Mesenteric fat pad (tissue), 1 donor: ENCODE measurements around the gene FSIP1. TPM values are rescaled to one million over a fixed set of nuclear protein-coding genes. Genes with fewer than 3 reads are reported as not detected.

Experiments
- DNase-seq: peaks from one replicate; pipeline ENCODE4 v3.0.0-alpha.2; 2020; ENCODE audit warnings: low spot score
- total RNA-seq: library from RNA; stranded (reverse); fragmentation: NEBNext Ultra II Directional; extraction: Animal tissue kit (Norgen Biotek cat#: 25700); gene quantifications from one replicate; pipeline ENCODE4 v1.2.1, GENCODE V29; 2021
- donor health status: DM: yes; HTN: yes; CAD: no.

Gene FSIP1
- total RNA-seq, 1 donor from 2014 or later: not detected

- DNase-seq: no peak
These were observed 10.2 kb upstream of the FSIP1 start for GRCh38 chr15:39792844-39793335.

- no peak for DNase-seq
These were observed 9.6 kb upstream of the FSIP1 start for GRCh38 chr15:39792025-39792843.

GRCh38 chr15:39789736-39790135 lies 7.1 kb upstream of the FSIP1 start:
- DNase-seq: no peak

GRCh38 chr15:39788800-39789565 lies 6.3 kb upstream of the FSIP1 start:
- DNase-seq: no peak

- DNase-seq: no peak
These were observed 5.5 kb upstream of the FSIP1 start for GRCh38 chr15:39788108-39788507.

- no peak for DNase-seq
These were observed 4.8 kb upstream of the FSIP1 start for GRCh38 chr15:39787479-39787878.

GRCh38 chr15:39786447-39787056 lies 3.9 kb upstream of the FSIP1 start:
- no peak for DNase-seq

- no peak for DNase-seq
These were observed 3.2 kb upstream of the FSIP1 start for GRCh38 chr15:39785841-39786240.

GRCh38 chr15:39785139-39785538 lies 2.5 kb upstream of the FSIP1 start:
- no peak for DNase-seq

GRCh38 chr15:39784638-39785037 lies 2.0 kb upstream of the FSIP1 start:
- DNase-seq: no peak

- no peak for DNase-seq
These were observed 1.5 kb upstream of the FSIP1 start for GRCh38 chr15:39784125-39784524.

GRCh38 chr15:39783244-39783820 lies 691 bp upstream of the FSIP1 start:
- DNase-seq: no peak

GRCh38 chr15:39781967-39782302 lies 706 bp downstream of the FSIP1 start:
- DNase-seq: no peak

GRCh38 chr15:39781147-39781966 lies 1.3 kb downstream of the FSIP1 start:
- no peak for DNase-seq

GRCh38 chr15:39778021-39778420 lies 4.6 kb downstream of the FSIP1 start:
- no peak for DNase-seq

- DNase-seq: no peak
These were observed 5.1 kb downstream of the FSIP1 start for GRCh38 chr15:39777496-39777895.

- DNase-seq: no peak
These were observed 6.6 kb downstream of the FSIP1 start for GRCh38 chr15:39776068-39776467.

- DNase-seq: no peak
These were observed 7.9 kb downstream of the FSIP1 start for GRCh38 chr15:39774688-39775267.

- no peak for DNase-seq
These were observed 11.6 kb downstream of the FSIP1 start for GRCh38 chr15:39770748-39771689.
